ENCODE results near the gene WDR6. TPM values are rescaled to one million over a fixed set of nuclear protein-coding genes. Genes with fewer than 3 reads are reported as not detected.

Gene WDR6
- total and polyA plus RNA-seq, 9 of the 15 experiments (the other 6 are each of a cell fraction or from before 2014, with no cell fraction given) = 8.9 to 90.6 (median 44.7) TPM

GRCh38 chr3:49028673-49029562, 21.7 kb downstream of the WDR6 start, which contains the start of gene IMPDH2 (continued):
- no peak; the same call in 1 of the 2 replicates for TF ChIP-seq REST (IDR thresholded peaks at IDR 0.05; ENCODE audit: borderline replicate concordance)
- peak; percentile 80 for TF ChIP-seq REST (CRISPR knock-in tag; IDR thresholded peaks at IDR 0.05; ENCODE audit: low read depth)
- TF ChIP-seq ARID4B (CRISPR knock-in tag; IDR thresholded peaks at IDR 0.05) = peak; percentile 86
- TF ChIP-seq JUND (IDR thresholded peaks at IDR 0.05; ENCODE audit: borderline replicate concordance, low read depth, low read length) = peak; percentile 85
- TF ChIP-seq JUND (tag; IDR thresholded peaks at IDR 0.05; ENCODE audit: borderline replicate concordance, low read depth, low read length) = peak; percentile 65; the same call in 1 of the 3 replicates
- peak; percentile 72 for TF ChIP-seq JUN (IDR thresholded peaks at IDR 0.05; ENCODE audit: borderline replicate concordance, low read depth, low read length)
- no peak for TF ChIP-seq JUN (CRISPR knock-in tag; IDR thresholded peaks at IDR 0.05; ENCODE audit: borderline replicate concordance)
- TF ChIP-seq TBL1XR1 (IDR thresholded peaks at IDR 0.05; ENCODE audit: low read length in 2 of 2) = peak in 1 of 2 experiments; percentile 64; a peak in 2 of 4 replicates
- peak in 1 of 3 experiments; percentile 28; a peak in 2 of 6 replicates for TF ChIP-seq CTCF (IDR thresholded peaks at IDR 0.05 in 2 of 3, conservative IDR thresholded peaks at IDR 0.05 in 1 of 3; ENCODE audit: insufficient read depth in 2 of 3, low read depth in 1 of 3, low read length in 3 of 3)
- peak; percentile 42 for TF ChIP-seq RBM39 (optimal IDR thresholded peaks at IDR 0.05; ENCODE audit: low read depth, low read length)
- 0 out of 2 replicates have a peak, but pooled peaks have one; percentile 70 for TF ChIP-seq NR1H2 (CRISPR knock-in tag; IDR thresholded peaks at IDR 0.05)
